ENCODE results near the gene CYP3A5. TPM values are rescaled to one million over a fixed set of nuclear protein-coding genes. Genes with fewer than 3 reads are reported as not detected.

The CYP3A5 gene
- total and polyA plus RNA-seq, 9 of the 15 experiments (the other 6 are each of a cell fraction or from before 2014, with no cell fraction given), result 0.73 to 2.8 (median 1.5) TPM

- TF ChIP-seq ZBTB11 (CRISPR knock-in tag; IDR thresholded peaks at IDR 0.05) (peak in 1 of 3 experiments; percentile 69; a peak in 1 of 6 replicates), MXI1 (IDR thresholded peaks at IDR 0.05; ENCODE audit: low read depth, low read length) (0 out of 2 replicates have a peak, but pooled peaks have one; percentile 32), JUN (IDR thresholded peaks at IDR 0.05; ENCODE audit: borderline replicate concordance, low read depth, low read length) (peak; percentile 51; the same call in 1 of the 2 replicates), JUN (CRISPR knock-in tag; IDR thresholded peaks at IDR 0.05; ENCODE audit: borderline replicate concordance) (no peak; the same call in 1 of the 2 replicates), SIX5 (IDR thresholded peaks at IDR 0.05; ENCODE audit: borderline replicate concordance in 1 of 2, insufficient read depth in 1 of 2, low read depth in 1 of 2, low read length in 2 of 2) (no peak), YBX1 (IDR thresholded peaks at IDR 0.05) (no peak), ZNF707 (CRISPR knock-in tag; conservative IDR thresholded peaks at IDR 0.05) (no peak), PCBP1 (IDR thresholded peaks at IDR 0.05; ENCODE audit: low read depth, low read length, poor library complexity, severe bottlenecking) (no peak), NFATC3 (IDR thresholded peaks at IDR 0.05) (peak; percentile 78; the same call in 1 of the 2 replicates), GABPA (tag; conservative IDR thresholded peaks at IDR 0.05; ENCODE audit: low read depth) (0 out of 2 replicates have a peak, but pooled peaks have one; percentile 9), CREBBP (IDR thresholded peaks at IDR 0.05; ENCODE audit: low read depth, low read length) (no peak), ZNF445 (CRISPR knock-in tag; IDR thresholded peaks at IDR 0.05; ENCODE audit: low read depth) (no peak), CBX5 (IDR thresholded peaks at IDR 0.05; ENCODE audit: borderline replicate concordance, low read depth) (no peak), SRF (CRISPR knock-in tag; IDR thresholded peaks at IDR 0.05) (no peak; a peak in 1 of 4 replicates), SMARCA4 (IDR thresholded peaks at IDR 0.05) (peak; percentile 98), PRPF4 (IDR thresholded peaks at IDR 0.05; ENCODE audit: insufficient read depth, low read depth, low read length, poor library complexity, severe bottlenecking) (no peak), SMAD1 (IDR thresholded peaks at IDR 0.05; ENCODE audit: low read depth, low read length, partially characterized antibody) (no peak), STAG1 (CRISPR knock-in tag; IDR thresholded peaks at IDR 0.05; ENCODE audit: borderline replicate concordance) (no peak), ZNF224 (CRISPR knock-in tag; IDR thresholded peaks at IDR 0.05) (no peak), HMGXB4 (CRISPR knock-in tag; IDR thresholded peaks at IDR 0.05) (no peak), ESRRA (IDR thresholded peaks at IDR 0.05; ENCODE audit: borderline replicate concordance, low read depth) (peak; percentile 81; the same call in 1 of the 2 replicates), FOXA3 (CRISPR knock-in tag; conservative IDR thresholded peaks at IDR 0.05 in 1 of 2, IDR thresholded peaks at IDR 0.05 in 1 of 2) (no peak), ZZZ3 (IDR thresholded peaks at IDR 0.05) (no peak)
These were observed 14.3 kb downstream of the CYP3A5 start (continued) for GRCh38 chr7:99665312-99666012.

Measured in K562 (cell line).